ENCODE data around the gene RLBP1. TPM values are rescaled to one million over a fixed set of nuclear protein-coding genes. Genes with fewer than 3 reads are reported as not detected.

The RLBP1 gene
- total and polyA plus RNA-seq, 7 donors = 0.27 to 6.6 (median 1.1) TPM; not detected in 3

- Histone ChIP-seq H3K4me1 (peaks cover 0 to 51% (median 42%) of the 10 kb centered on the region in 4 donors), H3K27me3 (no peaks in the 10 kb centered on the region)
Observed at GRCh38 chr15:89164712-89165211, 56.6 kb downstream of the RLBP1 start.

GRCh38 chr15:89163271-89164055 is 57.9 kb downstream of the RLBP1 start:
- Histone ChIP-seq H3K9me3 (no peaks in the 10 kb centered on the region), H3K27ac (no peak overlapping the region), H3K36me3 (peaks cover 0 to 24% (median 0%) of the 10 kb centered on the region in 4 donors), H3K4me1 (peaks cover 0 to 51% (median 42%) of the 10 kb centered on the region in 4 donors), H3K4me3 (no peak overlapping the region), H3K27me3 (no peaks in the 10 kb centered on the region)
- intact Hi-C loops (cut with DNase I) = no loop called here
- TF ChIP-seq EP300 (IDR thresholded peaks at IDR 0.05) (no peak), POLR2AphosphoS5 (IDR thresholded peaks at IDR 0.05) (no peak)
- no peak for DNase-seq
- 93 to 95% methylated on average over 5 of the region's 5 CpGs for WGBS, 2 donors

More at GRCh38 chr15:89164712-89165211, 56.6 kb downstream of the RLBP1 start:
- 59 to 73% methylated on average over 7 of the region's 7 CpGs for WGBS, 2 donors
- Histone ChIP-seq H3K4me3 (no peak overlapping the region), H3K27ac (peak overlapping the region in 2 of 4 donors; percentile 15 to 65), H3K9me3 (no peaks in the 10 kb centered on the region), H3K36me3 (peaks cover 0 to 13% (median 0%) of the 10 kb centered on the region in 4 donors)
- no peak for TF ChIP-seq EP300 (IDR thresholded peaks at IDR 0.05)
- no peak for TF ChIP-seq POLR2A (IDR thresholded peaks at IDR 0.05)
- no peak for TF ChIP-seq CTCF (IDR thresholded peaks at IDR 0.05)
- TF ChIP-seq POLR2AphosphoS5 (IDR thresholded peaks at IDR 0.05) = peak in 1 of 4 donors; percentile 19
- intact Hi-C loops (cut with DNase I) = loop anchor here (5.0 kb wide), 1 partner anchor 32 kb away; no protein-coding TSS in a partner anchor
- DNase-seq = peak; percentile 74

GRCh38 chr15:89161666-89162065 is 59.7 kb downstream of the RLBP1 start:
- 64 to 76% methylated on average over 3 of the region's 3 CpGs for WGBS, 2 donors
- Histone ChIP-seq H3K27ac (no peak overlapping the region), H3K9me3 (no peaks in the 10 kb centered on the region), H3K4me1 (peaks cover 0 to 36% (median 25%) of the 10 kb centered on the region in 4 donors), H3K27me3 (no peaks in the 10 kb centered on the region), H3K4me3 (no peak overlapping the region), H3K36me3 (peaks cover 0 to 38% (median 2%) of the 10 kb centered on the region in 4 donors)
- TF ChIP-seq EP300 (IDR thresholded peaks at IDR 0.05) = no peak
- no peak for TF ChIP-seq POLR2A (IDR thresholded peaks at IDR 0.05)
- no peak for TF ChIP-seq POLR2AphosphoS5 (IDR thresholded peaks at IDR 0.05)
- no peak for TF ChIP-seq CTCF (IDR thresholded peaks at IDR 0.05)
- intact Hi-C loops (cut with DNase I) = no loop called here
- DNase-seq = no peak

Other genes with a start within 250 kb of the RLBP1 start
- 10 to 100 TPM; 32.9 to 81.5 (median 49.0) TPM for gene ABHD2, start 133.1 kb downstream of the RLBP1 start, total RNA-seq
- gene ABHD2, start 133.1 kb downstream of the RLBP1 start, polyA plus RNA-seq = 10 to 100 TPM in 1 of 3 donors, 1 to 10 TPM in 2; 1.8 to 27.7 (median 4.2) TPM
- gene FANCI, start 22.4 kb upstream of the RLBP1 start, total RNA-seq = 1 to 10 TPM; 2.0 to 5.2 (median 3.3) TPM
- gene FANCI, start 22.4 kb upstream of the RLBP1 start, polyA plus RNA-seq = 10 to 100 TPM in 1 of 3 donors, 1 to 10 TPM in 2; 2.3 to 16.0 (median 2.4) TPM
- gene POLG, start 113.2 kb upstream of the RLBP1 start, total RNA-seq = 10 to 100 TPM; 37.7 to 43.4 (median 39.8) TPM
- gene POLG, start 113.2 kb upstream of the RLBP1 start, polyA plus RNA-seq = 10 to 100 TPM; 25.2 to 43.2 (median 28.0) TPM